ENCODE measurements around the gene CCNF. TPM values are rescaled to one million over a fixed set of nuclear protein-coding genes. Genes with fewer than 3 reads are reported as not detected.

CCNF gene
- total and polyA plus RNA-seq, 12 donors = 0.71 to 5.4 (median 2.2) TPM

GRCh38 chr16:2485811-2486507 lies 56.7 kb downstream of the CCNF start:
- Histone ChIP-seq H3K36me3 (replicated peaks in 1 of 2) (no peaks in the 10 kb centered on the region), H3K27ac (no peak overlapping the region), H3K4me1 (replicated peaks in 1 of 2) (no peaks in the 10 kb centered on the region), H3K9me3 (replicated peaks in 1 of 3) (no peaks in the 10 kb centered on the region), H3K27me3 (no peaks in the 10 kb centered on the region), H3K4me3 (no peak overlapping the region)
- no peak for TF ChIP-seq CTCF (IDR thresholded peaks at IDR 0.05)
- TF ChIP-seq POLR2A (IDR thresholded peaks at IDR 0.05) = no peak
- WGBS, 4 donors = 78 to 86% (median 81%) methylated on average over 14 to 33 of the region's 33 CpGs
- no peak for DNase-seq
- intact Hi-C loops (cut with DNase I) = no loop called here

GRCh38 chr16:2486645-2487516 lies 57.6 kb downstream of the CCNF start:
- WGBS, 4 donors = 66 to 75% (median 71%) methylated on average over 24 to 29 of the region's 29 CpGs
- peak in 2 of 7 donors; percentile 37 to 84 for DNase-seq
- TF ChIP-seq POLR2A (IDR thresholded peaks at IDR 0.05) = no peak
- TF ChIP-seq CTCF (IDR thresholded peaks at IDR 0.05) = peak in 1 of 6 experiments; percentile 24
- H3K27me3 ChIP-seq = no peaks in the 10 kb centered on the region
- peak overlapping the region in 1 of 5 donors; percentile 56 for H3K27ac ChIP-seq
- intact Hi-C loops (cut with DNase I) = no loop called here
- no peaks in the 10 kb centered on the region for H3K4me1 ChIP-seq (replicated peaks in 1 of 2)
- no peak overlapping the region for H3K4me3 ChIP-seq
- H3K36me3 ChIP-seq (replicated peaks in 1 of 2) = no peaks in the 10 kb centered on the region
- H3K9me3 ChIP-seq (replicated peaks in 1 of 3) = no peaks in the 10 kb centered on the region

GRCh38 chr16:2487517-2487842 lies 58.2 kb downstream of the CCNF start:
- Histone ChIP-seq H3K27me3 (no peaks in the 10 kb centered on the region), H3K4me1 (replicated peaks in 1 of 2) (no peaks in the 10 kb centered on the region), H3K36me3 (replicated peaks in 1 of 2) (no peaks in the 10 kb centered on the region), H3K9me3 (replicated peaks in 1 of 3) (no peaks in the 10 kb centered on the region), H3K27ac (no peak overlapping the region), H3K4me3 (no peak overlapping the region)
- TF ChIP-seq POLR2A (IDR thresholded peaks at IDR 0.05) (no peak), CTCF (IDR thresholded peaks at IDR 0.05) (no peak)
- 56 to 92% (median 69%) methylated on average over 7 to 8 of the region's 8 CpGs for WGBS, 4 donors
- intact Hi-C loops (cut with DNase I) = no loop called here
- no peak for DNase-seq

- intact Hi-C loops (cut with DNase I) = no loop called here
- WGBS, 4 donors = 69 to 80% (median 74%) methylated on average over 12 to 15 of the region's 15 CpGs
- H3K4me1 ChIP-seq (replicated peaks in 1 of 2) = no peaks in the 10 kb centered on the region
These were observed 58.8 kb downstream of the CCNF start for GRCh38 chr16:2487903-2488531.

More at GRCh38 chr16:2487903-2488531, 58.8 kb downstream of the CCNF start:
- Histone ChIP-seq H3K36me3 (replicated peaks in 1 of 2) (no peaks in the 10 kb centered on the region), H3K27ac (no peak overlapping the region), H3K9me3 (replicated peaks in 1 of 3) (no peaks in the 10 kb centered on the region), H3K27me3 (no peaks in the 10 kb centered on the region), H3K4me3 (no peak overlapping the region)
- TF ChIP-seq CTCF (IDR thresholded peaks at IDR 0.05) (no peak), POLR2A (IDR thresholded peaks at IDR 0.05) (no peak)
- no peak for DNase-seq
